NT2/D1 (cell line): ENCODE data around the gene TMEM185A.
"Not testable (repeated sequence)": the region's sequence is repeated elsewhere in the genome, so short reads cannot be mapped to it uniquely, and the experiment has no call there.

ENCODE experiments used
- DNase-seq: peaks from one replicate; pipeline ENCODE4 v3.0.0-alpha.2; 2011; ENCODE audit warnings: low read depth, low spot score
- H3K27me3 ChIP-seq: 2 replicates; pipeline ENCODE4 v1.6.0; 2011; ENCODE audit warnings: mild to moderate bottlenecking; ENCODE audit not compliant: insufficient read length, insufficient read depth
- H3K36me3 ChIP-seq: 2 replicates; pipeline ENCODE4 v1.6.1; 2011; ENCODE audit warnings: mild to moderate bottlenecking, low read length, mixed read lengths; ENCODE audit not compliant: insufficient read depth, insufficient read length
- H3K4me1 ChIP-seq: 2 replicates; pipeline ENCODE4 v1.5.1; 2011; ENCODE audit not compliant: insufficient read depth, insufficient read length
- H3K4me3 ChIP-seq: 2 replicates; pipeline ENCODE4 v1.5.1; 2011; ENCODE audit warnings: low read depth; ENCODE audit not compliant: insufficient read length
- H3K9ac ChIP-seq: 2 replicates; pipeline ENCODE4 v1.6.0; 2011; ENCODE audit warnings: low read depth; ENCODE audit not compliant: insufficient read length
- H3K9me3 ChIP-seq: 2 replicates; pipeline ENCODE4 v1.5.1; 2011; ENCODE audit warnings: mild to moderate bottlenecking, low read length; ENCODE audit not compliant: insufficient read depth
- SUZ12 ChIP-seq: IDR thresholded peaks from 2 replicates; pipeline ENCODE4 v1.6.1; 2011; ENCODE audit not compliant: insufficient read length, insufficient read depth; ENCODE audit errors: extremely low read depth
- YY1 ChIP-seq: IDR thresholded peaks from 2 replicates; pipeline ENCODE4 v1.6.1; 2011; ENCODE audit not compliant: insufficient read length, insufficient read depth
- ZNF274 ChIP-seq: IDR thresholded peaks from 2 replicates; pipeline ENCODE4 v1.6.1; 2011; ENCODE audit warnings: mild to moderate bottlenecking, low read depth, low read length

Gene TMEM185A

DNA sequence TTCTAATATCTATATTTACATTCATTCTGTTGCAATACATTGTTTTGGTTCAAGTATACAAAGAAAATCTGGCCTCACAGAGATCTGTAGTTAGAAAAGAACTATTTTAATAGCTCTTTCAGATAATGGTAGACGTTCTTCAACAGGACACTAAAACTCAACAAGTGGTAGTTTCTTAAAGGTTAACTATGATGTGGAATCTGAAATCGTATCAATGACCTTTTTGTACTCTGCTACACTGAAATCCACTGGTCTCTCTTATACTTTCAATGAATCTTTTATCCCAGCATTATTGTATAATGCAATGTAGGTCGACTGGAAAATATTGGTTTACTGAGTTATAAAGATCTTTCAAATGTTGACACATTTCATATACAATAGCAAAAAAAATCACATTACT, 12.7 kb downstream of the TMEM185A start:
- Histone ChIP-seq H3K9ac (no peak overlapping the region), H3K4me3 (no peak overlapping the region), H3K36me3 (no peaks in the 10 kb centered on the region), H3K4me1 (no peaks in the 10 kb centered on the region), H3K27me3 (no peaks in the 10 kb centered on the region), H3K9me3 (no peaks in the 10 kb centered on the region)
- DNase-seq: no peak
- TF ChIP-seq YY1: no peak
- TF ChIP-seq ZNF274: no peak
- no peak for TF ChIP-seq SUZ12

DNA sequence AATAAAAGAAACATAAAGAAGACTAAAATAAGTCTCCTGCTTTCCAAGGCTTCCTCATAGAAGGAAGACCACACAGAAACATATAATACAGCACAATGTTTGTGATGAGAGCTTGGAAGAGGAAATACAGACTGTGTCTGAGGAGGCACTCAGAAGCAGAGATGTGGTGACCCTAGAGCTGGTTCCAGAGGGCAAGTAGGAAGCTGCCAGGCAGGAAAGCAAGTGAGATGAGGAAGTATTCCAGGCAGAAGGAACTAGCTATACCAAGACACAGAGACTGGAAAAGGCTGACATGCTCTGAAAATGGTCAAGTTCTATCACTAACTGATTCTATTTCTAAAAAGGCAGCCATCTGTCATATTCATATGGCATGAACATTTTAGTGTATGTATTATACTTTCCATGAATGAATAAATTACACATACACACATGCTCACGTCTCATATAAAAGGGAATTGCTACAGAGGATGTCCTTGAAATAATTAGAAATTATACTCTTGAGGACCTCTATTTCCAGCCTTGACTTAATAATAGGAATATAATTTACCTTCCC, 19.9 kb downstream of the TMEM185A start:
- TF ChIP-seq YY1 (no peak), SUZ12 (no peak), ZNF274 (no peak)
- Histone ChIP-seq H3K4me1 (no peaks in the 10 kb centered on the region), H3K9me3 (no peaks in the 10 kb centered on the region), H3K27me3 (no peaks in the 10 kb centered on the region), H3K4me3 (no peak overlapping the region), H3K9ac (no peak overlapping the region), H3K36me3 (peaks cover 14% of the 10 kb centered on the region)
- no peak for DNase-seq

DNA sequence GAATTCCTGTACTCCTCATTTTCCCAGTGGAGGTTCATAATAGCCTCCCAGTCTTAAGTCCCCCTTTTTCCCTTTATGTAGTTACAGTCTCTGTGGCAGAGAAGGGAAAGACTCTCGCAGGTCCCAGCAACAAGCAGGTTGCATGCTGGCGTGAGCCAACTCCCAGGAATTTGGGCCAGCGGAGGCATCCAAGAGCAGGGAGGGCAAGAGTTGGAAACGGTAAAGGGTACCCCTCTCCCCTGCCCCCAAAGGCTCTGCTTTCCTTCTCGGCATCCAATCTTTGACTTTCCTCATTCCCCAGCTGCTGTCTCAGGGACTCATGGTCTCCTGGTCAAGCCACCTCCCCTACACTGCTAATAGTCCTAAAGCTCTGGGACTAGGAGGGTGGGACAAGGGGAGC, 21.1 kb downstream of the TMEM185A start:
- H3K4me3 ChIP-seq: no peak overlapping the region
- no peak for TF ChIP-seq SUZ12
- peaks cover 14% of the 10 kb centered on the region for H3K36me3 ChIP-seq
- H3K27me3 ChIP-seq: no peaks in the 10 kb centered on the region
- H3K4me1 ChIP-seq: no peaks in the 10 kb centered on the region
- no peak overlapping the region for H3K9ac ChIP-seq
- H3K9me3 ChIP-seq: no peaks in the 10 kb centered on the region
- DNase-seq: no peak

GRCh38 chrX:149607699-149608098, 23.9 kb downstream of the TMEM185A start:
- Histone ChIP-seq H3K9ac (no peak overlapping the region), H3K4me3 (no peak overlapping the region), H3K36me3 (peaks cover 16% of the 10 kb centered on the region), H3K4me1 (no peaks in the 10 kb centered on the region), H3K27me3 (no peaks in the 10 kb centered on the region), H3K9me3 (no peaks in the 10 kb centered on the region)
- DNase-seq: no peak
- TF ChIP-seq SUZ12 (no peak), YY1 (no peak), ZNF274 (no peak)

DNA sequence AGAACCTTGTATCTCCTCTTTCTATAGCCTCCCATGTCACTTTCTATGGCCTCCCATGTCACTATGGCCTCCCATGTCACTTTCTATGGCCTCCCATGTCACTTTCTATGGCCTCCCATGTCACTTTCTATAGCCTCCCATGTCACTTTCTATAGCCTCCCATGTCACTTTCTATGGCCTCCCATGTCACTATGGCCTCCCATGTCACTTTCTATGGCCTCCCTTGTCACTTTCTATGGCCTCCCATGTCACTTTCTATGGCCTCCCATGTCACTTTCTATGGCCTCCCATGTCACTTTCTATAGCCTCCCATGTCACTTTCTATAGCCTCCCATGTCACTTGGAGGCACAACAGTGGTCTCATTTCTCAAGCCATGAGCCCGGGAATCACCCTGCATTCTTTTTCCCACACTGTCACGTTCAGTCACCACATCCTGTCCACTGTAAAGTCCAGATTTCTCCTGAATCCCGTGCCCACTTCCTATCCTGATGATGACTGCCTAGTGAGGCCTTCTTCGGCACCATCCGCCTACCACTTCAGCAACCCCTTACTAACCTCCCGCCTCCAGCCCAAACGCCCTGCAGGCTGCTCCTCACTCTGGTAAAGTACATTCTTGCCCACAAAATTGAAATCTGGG, 26.2 kb downstream of the TMEM185A start:
- H3K36me3 ChIP-seq: peaks cover 16% of the 10 kb centered on the region
- not testable (repeated sequence) for H3K4me1 ChIP-seq, H3K9ac ChIP-seq, H3K9me3 ChIP-seq, DNase-seq, H3K27me3 ChIP-seq, H3K4me3 ChIP-seq

GRCh38 chrX:149598603-149599002, 33.0 kb downstream of the TMEM185A start:
- DNase-seq, H3K36me3 ChIP-seq, H3K4me1 ChIP-seq, H3K9me3 ChIP-seq, H3K9ac ChIP-seq, H3K27me3 ChIP-seq, H3K4me3 ChIP-seq: not testable (repeated sequence)

GRCh38 chrX:149595943-149596342, 35.6 kb downstream of the TMEM185A start:
- not testable (repeated sequence) for H3K9me3 ChIP-seq, H3K27me3 ChIP-seq, H3K4me3 ChIP-seq, DNase-seq, H3K9ac ChIP-seq, H3K4me1 ChIP-seq, H3K36me3 ChIP-seq

DNA sequence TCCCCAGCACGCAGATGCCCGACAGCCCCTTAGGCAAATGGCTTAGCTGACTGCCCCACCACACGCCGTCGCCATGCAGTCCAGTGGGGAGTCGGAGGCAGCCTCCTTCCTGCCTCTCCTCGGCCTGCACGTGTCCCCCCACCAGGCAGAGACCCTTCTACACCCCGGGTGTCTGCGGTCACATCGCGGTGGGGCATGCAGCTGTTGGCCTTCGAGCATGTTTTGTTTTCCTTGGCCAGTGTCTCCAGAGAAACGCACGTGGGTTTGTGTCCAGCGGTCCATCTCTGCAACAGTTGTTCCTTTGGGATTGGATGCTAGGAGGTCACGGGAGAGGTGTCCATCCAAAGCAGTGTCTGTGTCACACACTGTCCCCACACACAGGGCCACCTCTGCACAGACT, 36.4 kb downstream of the TMEM185A start, which contains the start of gene HSFX2:
Gene HSFX2 (minus strand): TSS at position 101 of the 400 bp plus-strand sequence. CDS start 614 bp downstream, outside the sequence.
- not testable (repeated sequence) for H3K9ac ChIP-seq, H3K27me3 ChIP-seq, H3K9me3 ChIP-seq, H3K4me3 ChIP-seq, H3K4me1 ChIP-seq, H3K36me3 ChIP-seq, DNase-seq

DNA sequence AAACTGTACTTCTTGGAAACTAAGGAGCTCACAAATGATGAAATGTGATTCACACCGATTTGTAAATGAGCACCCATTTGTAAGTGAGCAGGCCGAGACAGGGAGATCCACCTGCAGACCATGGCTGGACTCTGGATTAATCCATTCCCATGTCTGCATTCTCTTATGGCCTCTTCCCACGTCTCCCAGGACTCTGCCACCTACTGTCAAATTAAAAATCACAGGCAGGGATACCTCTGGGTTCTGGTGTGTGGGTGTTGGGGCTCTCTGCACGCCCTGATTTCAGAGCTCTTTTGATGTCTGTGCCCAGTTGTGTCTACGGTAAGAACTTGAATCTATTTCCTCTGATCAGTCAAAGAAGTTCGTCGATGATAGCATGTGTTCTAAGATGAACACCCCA, 40.6 kb downstream of the TMEM185A start:
- not testable (repeated sequence) for H3K9me3 ChIP-seq, H3K9ac ChIP-seq, H3K4me3 ChIP-seq, H3K4me1 ChIP-seq, H3K27me3 ChIP-seq, DNase-seq, H3K36me3 ChIP-seq

DNA sequence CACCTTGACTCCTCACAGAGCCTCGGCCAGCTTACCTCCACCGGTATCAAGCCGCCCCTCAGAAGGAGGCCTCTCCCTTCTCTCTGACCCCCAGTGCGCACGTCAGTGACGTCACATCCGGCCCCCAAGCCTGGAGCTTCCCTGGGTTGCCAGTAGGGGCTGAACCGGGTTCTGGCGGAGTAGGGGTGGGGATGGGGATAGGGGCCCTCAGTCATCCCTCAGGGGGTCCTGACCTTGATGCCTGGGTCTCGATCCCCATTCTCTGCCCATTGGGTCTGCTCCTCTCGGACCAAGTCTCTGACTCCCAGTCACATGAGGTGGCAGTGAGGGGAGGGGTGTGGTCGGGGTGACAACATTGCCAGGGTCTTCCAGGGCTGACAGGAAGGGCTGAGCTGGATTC, 44.2 kb downstream of the TMEM185A start, which contains the start of gene MAGEA9B:
Gene MAGEA9B (minus strand): TSS at position 101 of the 400 bp plus-strand sequence. CDS start 4,280 bp downstream, outside the sequence.
- not testable (repeated sequence) for H3K4me3 ChIP-seq, H3K36me3 ChIP-seq, DNase-seq, H3K27me3 ChIP-seq, H3K9me3 ChIP-seq, H3K4me1 ChIP-seq, H3K9ac ChIP-seq

DNA sequence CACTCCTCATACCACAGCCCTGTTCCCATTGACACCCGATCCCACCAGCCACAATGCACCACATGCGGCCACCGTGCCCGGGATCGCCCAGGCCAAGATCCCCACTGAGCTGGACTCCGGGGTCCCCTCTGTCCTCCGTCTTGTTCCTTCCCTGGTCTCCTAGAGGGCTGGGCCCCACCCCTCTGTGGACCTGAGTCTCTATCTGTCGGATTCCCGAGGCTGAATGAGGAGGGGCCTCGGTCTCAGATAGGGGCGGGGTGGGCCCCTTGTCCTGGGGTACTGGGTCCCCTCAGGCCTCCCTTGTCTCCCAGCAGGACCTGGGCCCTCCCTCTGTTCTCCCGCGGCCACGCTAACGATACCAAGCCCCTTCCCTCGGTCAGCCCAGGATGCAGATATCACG, 46.0 kb downstream of the TMEM185A start:
- H3K9me3 ChIP-seq, H3K36me3 ChIP-seq, H3K9ac ChIP-seq, H3K4me1 ChIP-seq, H3K4me3 ChIP-seq, H3K27me3 ChIP-seq, DNase-seq: not testable (repeated sequence)
